PFSK-1 (cell line): ENCODE data around the gene ACAP1.

ENCODE experiments used
- POLR2AphosphoS5 ChIP-seq: IDR thresholded peaks from 2 replicates; pipeline ENCODE4 v1.6.1; 2012; ENCODE audit warnings: low read depth, mild to moderate bottlenecking, control low read depth, low read length, moderate library complexity
- SIN3A ChIP-seq: IDR thresholded peaks from 2 replicates; pipeline ENCODE4 v1.6.1; 2012; ENCODE audit warnings: mild to moderate bottlenecking, low read length, moderate library complexity, borderline replicate concordance; ENCODE audit not compliant: insufficient read depth
- TAF1 ChIP-seq: IDR thresholded peaks from 2 replicates; pipeline ENCODE4 v1.6.1; 2012; ENCODE audit warnings: low read length, control low read depth, borderline replicate concordance; ENCODE audit not compliant: insufficient read depth
- TF ChIP-seq, protein P1 (sequence below), 2 experiments: IDR thresholded peaks; 2 replicates each; pipeline versions ENCODE4 v1.6.1 to v1.8.0; 2011 to 2012; ENCODE audit warnings: low read depth in 2 of 2, low read length in 2 of 2, control low read depth in 1 of 2, inconsistent platforms in 1 of 2, mild to moderate bottlenecking in 1 of 2, moderate library complexity in 1 of 2; ENCODE audit not compliant: insufficient read depth in 1 of 2

DNA sequence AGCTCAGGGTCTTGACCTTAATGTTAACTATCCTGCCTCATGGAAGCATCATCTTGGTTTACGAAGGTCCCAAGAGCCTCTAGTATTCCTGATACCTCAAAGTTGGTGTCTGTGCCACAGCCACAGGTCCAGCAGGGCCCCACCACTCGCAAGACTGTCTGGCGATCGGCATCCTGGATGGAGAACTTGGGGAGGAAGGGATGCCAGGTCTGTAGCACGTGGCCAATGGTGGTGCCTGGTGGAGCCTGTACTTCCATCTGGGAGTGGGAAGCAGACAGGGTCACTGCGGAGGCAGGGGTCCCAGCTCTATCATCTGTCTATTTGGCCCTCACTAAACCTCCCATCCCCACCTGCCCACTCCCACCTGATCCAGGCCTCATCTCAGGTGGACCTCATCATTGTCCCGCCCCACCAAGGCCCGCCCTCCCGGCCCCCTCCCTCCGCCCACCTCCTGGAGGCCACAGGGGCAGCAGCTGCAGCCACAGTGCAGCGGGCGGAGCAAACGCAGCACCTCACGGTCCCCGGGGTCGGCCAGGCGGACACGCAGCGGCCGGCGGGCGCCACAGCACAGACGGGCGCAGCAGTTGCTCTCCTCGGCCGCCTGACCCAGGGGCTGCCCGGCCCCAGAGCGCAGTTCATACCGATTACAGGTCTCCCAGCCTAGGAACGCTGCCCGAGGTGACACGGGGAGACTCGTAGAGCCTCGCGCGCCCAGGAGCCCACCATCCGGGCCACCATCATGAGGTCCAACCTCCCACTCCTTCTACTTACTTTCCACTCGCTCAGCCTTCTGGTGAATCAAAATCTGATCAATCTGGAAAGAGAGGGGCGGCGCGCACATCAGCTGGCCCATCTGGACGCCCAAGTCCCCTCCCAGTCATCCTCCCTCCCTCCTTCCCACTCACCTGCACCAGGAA is 56.6 kb downstream of the ACAP1 start:
- TF ChIP-seq, protein P1, sequence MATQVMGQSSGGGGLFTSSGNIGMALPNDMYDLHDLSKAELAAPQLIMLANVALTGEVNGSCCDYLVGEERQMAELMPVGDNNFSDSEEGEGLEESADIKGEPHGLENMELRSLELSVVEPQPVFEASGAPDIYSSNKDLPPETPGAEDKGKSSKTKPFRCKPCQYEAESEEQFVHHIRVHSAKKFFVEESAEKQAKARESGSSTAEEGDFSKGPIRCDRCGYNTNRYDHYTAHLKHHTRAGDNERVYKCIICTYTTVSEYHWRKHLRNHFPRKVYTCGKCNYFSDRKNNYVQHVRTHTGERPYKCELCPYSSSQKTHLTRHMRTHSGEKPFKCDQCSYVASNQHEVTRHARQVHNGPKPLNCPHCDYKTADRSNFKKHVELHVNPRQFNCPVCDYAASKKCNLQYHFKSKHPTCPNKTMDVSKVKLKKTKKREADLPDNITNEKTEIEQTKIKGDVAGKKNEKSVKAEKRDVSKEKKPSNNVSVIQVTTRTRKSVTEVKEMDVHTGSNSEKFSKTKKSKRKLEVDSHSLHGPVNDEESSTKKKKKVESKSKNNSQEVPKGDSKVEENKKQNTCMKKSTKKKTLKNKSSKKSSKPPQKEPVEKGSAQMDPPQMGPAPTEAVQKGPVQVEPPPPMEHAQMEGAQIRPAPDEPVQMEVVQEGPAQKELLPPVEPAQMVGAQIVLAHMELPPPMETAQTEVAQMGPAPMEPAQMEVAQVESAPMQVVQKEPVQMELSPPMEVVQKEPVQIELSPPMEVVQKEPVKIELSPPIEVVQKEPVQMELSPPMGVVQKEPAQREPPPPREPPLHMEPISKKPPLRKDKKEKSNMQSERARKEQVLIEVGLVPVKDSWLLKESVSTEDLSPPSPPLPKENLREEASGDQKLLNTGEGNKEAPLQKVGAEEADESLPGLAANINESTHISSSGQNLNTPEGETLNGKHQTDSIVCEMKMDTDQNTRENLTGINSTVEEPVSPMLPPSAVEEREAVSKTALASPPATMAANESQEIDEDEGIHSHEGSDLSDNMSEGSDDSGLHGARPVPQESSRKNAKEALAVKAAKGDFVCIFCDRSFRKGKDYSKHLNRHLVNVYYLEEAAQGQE (IDR thresholded peaks at IDR 0.05; ENCODE audit: insufficient read depth in 1 of 2, low read depth in 2 of 2, low read length in 2 of 2): no peak
- TF ChIP-seq POLR2AphosphoS5: no peak
- no peak for TF ChIP-seq TAF1
- TF ChIP-seq SIN3A: no peak
